ENCODE results near the gene CADPS2.

Gene CADPS2

DNA sequence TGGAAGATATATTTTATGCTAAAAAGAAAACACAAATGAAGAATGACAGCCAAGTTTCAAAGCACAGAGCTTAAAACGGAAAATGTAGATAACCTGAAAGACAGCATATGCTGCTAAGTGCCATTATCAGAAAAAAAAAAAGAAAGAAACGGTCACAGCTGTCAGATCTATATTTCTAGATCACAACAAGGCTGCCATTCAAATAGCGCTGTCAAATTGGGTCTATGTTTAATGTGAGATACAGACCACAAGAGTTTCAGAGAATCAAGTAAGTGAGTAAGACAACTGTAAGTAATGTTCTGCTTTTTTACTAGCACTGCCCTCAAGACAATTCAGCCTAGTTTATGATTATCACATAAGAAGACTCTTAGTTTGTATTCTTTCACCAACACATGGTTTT, 117.4 kb downstream of the CADPS2 start:
- no peak for DNase-seq (ENCODE audit: low read depth)

DNA sequence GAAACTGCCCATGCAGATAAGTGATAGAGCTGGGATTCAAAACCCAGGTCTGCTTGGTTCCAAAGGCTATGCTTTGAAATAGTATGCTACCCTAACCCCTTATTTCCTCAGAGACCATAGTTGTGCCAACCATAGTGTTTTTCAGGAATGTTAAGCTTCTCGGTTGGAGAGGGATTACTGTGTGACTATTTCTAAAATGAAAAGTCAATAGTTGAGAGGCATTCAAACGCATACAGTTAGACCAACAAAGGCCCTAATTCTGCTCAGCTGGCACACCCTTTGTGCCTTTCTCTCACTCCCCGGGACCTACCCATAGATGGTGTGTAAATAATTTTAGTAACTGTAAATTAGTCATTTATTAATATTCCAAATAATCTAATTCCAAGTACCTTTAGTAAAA, 118.9 kb downstream of the CADPS2 start:
- DNase-seq (ENCODE audit: low read depth), result no peak

DNA sequence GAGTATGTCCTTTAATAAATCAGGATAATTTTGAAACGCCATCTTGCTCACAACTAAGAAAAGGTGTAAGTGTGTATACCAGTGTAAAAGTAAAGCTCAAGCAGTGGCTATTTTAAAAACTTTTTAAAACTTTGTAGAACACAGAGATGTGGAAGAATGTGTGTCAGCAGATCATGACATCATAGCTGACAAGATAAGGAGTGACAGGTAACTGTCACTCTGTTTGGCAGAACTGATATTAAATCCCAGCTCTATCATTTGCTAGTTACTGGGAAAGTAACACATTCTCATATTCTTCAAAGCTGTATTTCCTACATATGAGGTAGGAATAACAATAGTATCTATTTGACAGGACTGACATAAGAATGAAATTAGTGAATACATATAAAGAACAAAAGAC, 119.7 kb downstream of the CADPS2 start:
- DNase-seq (ENCODE audit: low read depth), result no peak

DNA sequence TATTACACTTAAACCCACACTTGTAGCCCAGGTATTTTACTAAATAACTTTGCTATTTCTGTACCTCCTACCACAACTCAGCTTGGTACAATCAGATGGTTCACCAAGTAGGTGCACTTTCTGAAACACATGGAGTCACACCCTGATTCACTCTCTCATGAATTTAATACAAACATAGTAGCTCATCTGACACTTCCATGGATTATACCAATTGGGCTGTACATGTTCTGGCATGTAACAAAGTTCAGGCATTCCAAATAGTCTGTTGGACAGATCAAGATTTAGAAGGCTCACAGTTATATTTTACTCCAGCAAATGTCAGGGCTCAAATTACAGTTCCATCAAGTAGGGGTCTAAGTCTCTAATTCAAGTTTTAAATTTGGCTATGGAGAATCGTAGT, 121.4 kb downstream of the CADPS2 start:
- no peak for DNase-seq (ENCODE audit: low read depth)

DNA sequence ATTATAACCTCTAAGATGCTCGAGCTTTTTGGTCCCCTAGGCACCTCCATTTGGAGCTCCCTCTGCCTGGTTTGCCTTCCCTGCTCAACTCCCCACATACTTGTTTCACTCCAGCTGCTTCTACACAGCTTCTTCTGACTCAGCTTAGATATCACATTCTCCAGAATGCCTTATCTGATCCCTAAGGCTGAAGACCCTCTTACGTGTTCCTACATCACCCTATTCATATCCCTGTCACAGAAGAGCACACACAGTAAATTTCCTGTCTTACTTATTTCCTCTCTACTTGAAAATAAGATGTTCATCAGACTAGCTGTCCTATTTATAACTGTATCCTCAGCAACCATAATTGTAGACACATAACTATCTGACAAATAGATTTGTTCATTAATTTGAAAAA, 122.2 kb downstream of the CADPS2 start:
- no peak for DNase-seq (ENCODE audit: low read depth)

DNA sequence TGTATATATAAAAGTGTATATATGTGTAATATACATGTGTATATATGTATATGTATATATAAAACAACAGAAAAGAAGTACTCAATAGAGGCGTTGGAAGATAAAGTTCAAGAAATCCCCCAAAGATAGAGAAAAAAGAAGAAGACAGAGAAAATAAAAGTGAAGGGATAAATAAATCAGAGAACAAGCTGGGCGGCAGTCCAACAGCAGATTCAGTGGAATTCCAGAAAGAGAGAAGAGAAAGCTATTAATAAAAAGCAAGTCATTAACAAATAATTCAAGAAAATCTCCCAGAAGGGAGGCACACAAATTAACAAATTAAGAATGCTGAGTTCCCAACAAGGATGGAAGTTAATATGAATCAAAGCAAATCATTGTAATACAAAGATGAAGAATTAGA, 124.2 kb downstream of the CADPS2 start:
- DNase-seq (ENCODE audit: low read depth), result no peak

DNA sequence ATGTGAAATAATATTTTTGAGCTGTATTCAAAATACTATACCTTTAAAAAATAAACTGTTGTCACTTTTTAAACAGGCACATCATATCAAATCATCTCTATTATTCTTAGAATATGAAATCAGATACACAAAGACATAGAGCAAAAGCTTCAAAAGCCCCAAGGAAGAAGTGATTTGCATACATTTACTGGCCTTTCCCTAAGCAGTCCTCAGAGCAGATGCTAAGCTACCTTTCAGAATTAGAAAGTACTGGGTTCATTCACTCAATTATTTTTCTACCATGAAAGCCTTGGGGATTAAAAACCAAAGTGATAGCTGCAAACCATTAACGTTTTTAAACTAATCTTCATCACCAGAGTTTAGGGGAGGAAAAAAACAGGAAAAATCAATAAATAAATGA, 127.8 kb downstream of the CADPS2 start:
- DNase-seq (ENCODE audit: low read depth), result no peak

DNA sequence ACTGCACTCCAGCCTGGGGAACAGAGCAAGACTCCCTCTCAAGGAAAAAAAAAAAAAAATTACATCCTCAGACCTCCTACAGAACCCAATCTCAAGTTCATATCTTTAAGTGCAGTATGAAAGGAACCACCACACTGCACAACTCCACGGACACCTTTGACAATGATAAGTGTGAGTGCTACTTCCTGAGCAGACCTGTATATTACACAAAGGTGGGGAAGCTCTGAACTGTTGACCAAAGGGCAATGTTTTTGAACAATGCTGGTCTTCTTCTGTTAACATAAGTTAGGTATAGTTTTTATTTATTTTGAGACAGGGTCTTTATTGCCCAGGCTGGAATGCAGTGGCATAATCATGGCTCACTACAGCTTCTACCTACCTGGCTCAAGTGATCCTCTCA, 129.4 kb downstream of the CADPS2 start:
- DNase-seq (ENCODE audit: low read depth), result no peak

DNA sequence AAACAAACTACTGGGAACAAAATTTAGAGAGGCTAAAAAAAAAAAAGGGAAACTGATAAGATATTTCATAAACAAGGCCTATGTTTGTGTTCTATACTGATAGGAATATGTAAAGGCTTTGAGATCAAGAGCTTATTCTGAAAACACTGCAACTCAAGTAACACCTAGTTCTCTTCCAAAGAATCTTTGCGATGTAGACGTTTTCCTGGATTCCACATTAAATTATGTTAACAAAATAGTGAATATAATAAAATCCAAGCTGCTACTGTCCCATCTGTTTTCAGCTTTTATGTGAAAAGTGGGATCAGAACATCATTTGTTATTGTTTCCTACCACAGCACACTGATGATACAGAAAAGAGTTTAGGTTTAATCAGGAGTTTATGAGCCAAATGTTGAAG, 130.6 kb downstream of the CADPS2 start:
- DNase-seq (ENCODE audit: low read depth), result no peak

DNA sequence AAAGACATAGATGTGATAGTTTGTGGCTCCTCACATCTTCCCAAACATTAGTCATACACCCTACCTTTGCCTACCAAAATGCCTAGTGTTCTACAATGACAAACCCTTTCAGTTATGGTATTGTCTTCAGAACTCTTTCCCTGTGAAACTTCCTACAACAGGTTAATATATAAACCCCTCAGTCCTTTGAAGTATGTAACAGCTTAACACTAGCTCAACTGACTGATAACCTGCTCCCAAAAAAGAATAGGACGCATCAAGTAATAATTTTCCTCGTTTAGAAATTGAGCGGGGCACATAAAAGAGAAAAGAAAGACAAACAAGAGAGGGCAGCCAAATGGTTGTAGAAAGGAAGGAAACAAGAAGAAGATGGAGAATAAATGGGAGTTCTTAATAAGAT, 133.7 kb downstream of the CADPS2 start:
- no peak for DNase-seq (ENCODE audit: low read depth)

DNA sequence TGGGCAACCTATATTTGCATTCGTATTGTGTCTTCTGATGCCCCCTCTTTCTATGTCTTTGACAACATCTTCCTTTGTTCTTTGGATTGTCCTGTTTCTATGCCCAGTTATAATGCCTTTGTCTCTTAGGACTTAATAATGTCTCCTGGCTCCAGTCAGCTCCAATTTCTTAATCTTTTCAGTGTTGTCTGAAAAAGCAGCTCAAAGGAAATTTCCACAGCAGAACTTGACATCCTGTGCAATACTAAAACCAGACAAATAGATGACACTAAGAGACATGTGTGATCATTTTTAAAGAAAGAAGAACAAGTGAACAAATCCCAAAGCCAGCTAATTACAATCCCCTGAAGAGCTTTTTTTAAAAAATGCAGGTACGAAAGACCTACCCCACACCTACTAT, 135.9 kb downstream of the CADPS2 start:
- DNase-seq (ENCODE audit: low read depth), result no peak

DNA sequence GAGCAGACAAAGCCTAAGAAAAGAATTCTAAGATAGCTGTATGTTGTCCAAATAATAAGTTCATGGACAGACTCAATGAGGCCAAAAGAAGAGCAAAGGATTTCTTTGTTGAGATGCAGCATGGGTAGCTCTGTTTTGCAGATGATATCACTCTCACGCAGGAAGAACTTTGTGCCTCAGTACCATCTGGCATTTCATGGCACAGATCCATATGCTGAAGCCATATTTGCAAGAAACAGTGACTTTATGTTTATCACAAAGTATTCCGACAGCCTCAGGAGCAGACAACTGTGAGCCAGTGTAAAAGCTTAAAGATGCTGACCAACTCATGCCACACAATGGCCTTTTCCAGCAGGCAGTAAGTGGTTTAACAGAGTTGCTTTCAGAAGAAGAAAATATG, 138.1 kb downstream of the CADPS2 start:
- no peak for DNase-seq (ENCODE audit: low read depth)

DNA sequence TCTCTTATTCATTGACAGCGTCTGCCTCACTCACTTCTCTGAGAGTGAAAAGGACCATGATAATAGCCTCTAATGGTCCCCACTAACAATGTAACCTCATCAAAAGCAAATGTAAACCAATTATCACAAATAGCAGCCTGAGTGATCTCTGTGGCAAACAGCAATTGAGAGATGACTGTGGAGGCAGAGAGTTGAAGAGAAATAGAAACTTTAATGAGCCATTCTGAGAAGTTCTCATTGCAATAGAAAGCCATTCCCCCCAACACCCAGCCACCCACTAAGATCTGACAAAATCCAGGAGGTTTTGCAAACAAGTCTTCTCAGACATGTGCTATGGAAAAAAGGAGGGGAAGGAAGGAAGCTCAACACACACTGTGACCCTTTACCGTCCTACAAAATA, 139.3 kb downstream of the CADPS2 start:
- DNase-seq (ENCODE audit: low read depth), result no peak

DNA sequence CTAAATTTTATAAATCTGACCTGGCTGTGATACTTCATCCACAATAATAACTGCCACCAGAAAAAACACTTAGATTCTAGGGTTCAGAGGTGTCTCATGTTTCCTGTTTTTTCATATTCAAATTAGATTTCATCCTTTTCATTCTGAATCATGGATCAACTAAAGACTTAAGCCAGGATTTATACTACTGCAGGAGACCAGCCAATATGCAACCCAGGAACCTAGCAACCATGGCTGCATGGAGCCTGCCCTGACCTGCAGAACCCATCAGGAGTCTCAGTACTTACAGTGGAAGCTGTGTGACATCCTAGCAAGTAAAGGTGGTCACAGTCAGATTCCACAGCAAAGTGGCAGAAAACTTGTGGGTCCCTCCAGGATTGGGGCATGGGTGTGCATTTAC, 143.0 kb downstream of the CADPS2 start:
- DNase-seq (ENCODE audit: low read depth), result no peak

DNA sequence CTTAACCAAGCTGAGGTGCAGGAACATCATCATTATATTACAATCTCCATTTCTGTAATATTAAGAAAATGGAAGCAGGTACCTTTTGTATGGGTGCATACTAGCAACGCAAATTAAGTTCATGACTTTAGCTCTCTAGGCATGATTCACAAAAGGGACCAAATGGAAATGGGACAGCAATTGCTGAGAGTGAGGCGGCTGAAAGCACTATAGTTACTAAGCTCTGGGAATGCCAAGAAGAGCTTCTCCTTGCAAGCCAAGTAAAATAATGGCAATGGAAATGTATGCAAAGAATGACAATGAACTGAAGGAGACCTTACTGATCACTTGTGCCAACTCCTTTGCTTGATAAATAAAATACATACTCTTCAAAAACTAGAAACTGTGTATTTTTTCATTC, 147.3 kb downstream of the CADPS2 start:
- DNase-seq (ENCODE audit: low read depth), result no peak

DNA sequence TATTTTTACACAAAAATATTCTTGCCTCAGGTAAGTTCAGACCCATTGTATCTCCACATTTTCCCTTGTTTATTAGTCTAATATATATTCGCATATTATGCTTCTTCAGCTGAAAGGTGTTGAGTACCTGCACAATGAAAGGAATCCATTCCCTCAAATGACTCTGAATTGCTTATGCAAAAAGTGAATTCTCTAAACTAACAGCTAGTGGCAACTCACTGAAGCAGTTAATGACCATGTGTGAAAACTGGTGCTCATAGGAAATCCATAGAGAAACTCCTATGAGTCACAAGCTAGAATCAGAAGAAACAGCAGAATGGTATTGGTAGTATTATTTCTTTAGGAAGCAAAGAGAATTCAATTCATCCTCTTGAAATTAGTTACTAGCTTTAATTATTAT, 150.1 kb downstream of the CADPS2 start:
- DNase-seq (ENCODE audit: low read depth), result no peak

DNA sequence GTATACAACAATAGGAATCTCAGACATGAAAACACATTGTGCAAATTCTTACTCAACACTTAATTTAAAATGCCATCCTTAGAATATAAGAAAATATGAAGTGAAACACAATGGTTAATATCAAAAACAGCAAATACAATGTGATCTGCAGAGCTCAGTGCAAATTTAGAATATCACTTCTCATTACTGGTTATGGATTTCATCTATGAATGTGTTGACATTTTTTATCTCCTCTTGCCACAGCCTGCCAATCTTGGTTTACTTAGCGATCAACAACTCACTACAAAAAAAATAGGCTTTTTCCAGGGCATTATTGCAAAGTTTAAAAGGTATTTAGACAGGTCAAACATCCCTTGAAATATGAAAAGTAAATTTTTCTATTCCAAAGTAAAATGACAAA, 158.5 kb downstream of the CADPS2 start:
- DNase-seq (ENCODE audit: low read depth), result no peak

DNA sequence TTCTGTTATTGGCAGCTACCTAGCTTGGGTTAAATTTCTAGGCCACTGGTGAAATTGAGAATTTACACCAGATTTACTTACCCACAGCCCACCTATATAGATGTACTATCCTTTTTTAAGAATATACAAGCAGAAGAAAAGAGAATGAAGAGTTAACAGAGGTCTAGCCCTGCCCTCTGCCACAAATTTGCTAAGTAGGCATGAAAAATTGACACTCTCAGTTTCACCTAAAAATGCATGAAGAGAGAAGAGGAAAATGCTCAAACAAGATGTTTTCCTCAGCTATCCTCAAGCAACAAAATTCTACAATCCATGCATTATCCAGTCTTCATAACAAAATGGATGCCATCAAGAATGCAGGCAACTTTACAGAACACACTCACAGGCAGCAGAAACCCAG, 158.9 kb downstream of the CADPS2 start:
- DNase-seq (ENCODE audit: low read depth), result no peak

DNA sequence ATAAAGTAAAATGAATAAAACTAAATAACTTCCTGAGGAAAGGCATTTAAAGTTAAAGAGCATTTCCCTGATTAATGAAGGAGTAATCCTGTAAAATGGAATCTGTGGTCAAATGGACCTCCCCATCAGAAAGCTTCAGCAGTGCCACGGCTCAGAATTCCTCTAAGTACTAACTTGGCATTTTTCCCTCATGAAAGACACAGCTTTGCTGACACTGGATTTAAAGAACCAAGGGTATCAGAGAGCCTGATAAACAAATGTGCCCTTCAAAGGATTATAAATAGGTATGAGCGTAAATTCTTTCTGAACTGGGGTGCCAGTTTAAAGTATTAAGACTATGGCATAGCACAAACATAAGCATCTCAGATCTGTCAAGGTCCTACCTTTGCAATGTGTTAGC, 159.4 kb downstream of the CADPS2 start:
- no peak for DNase-seq (ENCODE audit: low read depth)

DNA sequence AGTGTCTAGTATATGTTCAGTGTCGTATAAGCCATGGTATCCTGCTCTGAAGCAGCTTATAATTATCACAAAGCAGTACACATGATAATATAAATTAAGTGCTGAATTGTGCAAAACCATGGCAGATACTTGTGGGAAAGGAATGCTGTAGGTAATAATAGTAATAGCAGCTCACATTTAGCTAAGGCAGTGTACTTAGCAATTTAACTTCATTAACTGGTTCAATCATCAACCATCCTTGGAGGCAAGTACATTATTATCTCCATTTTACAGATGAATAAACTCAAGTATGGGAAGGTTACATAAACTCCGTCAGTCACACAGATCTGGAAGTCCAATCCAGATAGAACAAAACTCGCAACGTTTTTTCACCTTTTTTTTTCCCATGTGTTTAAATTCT, 161.9 kb downstream of the CADPS2 start:
- no peak for DNase-seq (ENCODE audit: low read depth)

DNA sequence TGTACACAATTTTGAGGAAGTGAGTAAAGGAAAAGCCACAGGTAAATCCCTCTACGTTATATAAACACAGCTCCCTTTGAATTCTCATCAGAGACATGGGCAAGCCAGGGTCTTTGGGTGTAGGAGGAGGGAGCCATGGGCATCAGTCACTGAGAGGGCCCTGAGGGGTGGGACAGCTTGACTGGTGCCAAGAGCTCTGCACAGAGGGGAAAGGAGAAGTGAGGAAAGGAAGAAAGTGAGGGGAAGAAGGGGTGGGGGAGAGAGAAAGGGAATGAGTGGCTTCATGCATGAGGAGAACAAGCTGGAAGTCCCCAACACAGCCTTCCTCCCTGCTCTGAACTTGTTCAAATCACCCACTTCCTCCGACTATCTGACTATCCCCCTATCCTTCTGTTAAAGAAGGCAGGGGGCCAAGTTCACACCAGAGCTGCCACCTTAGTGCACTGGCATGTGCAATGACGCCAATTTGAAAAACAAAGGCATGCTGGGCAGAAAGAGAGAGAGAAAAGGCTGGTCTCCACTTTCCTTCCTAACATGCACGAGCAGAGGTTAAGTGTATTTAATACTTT, 167.2 kb downstream of the CADPS2 start:
- DNase-seq (ENCODE audit: low read depth), result no peak

DNA sequence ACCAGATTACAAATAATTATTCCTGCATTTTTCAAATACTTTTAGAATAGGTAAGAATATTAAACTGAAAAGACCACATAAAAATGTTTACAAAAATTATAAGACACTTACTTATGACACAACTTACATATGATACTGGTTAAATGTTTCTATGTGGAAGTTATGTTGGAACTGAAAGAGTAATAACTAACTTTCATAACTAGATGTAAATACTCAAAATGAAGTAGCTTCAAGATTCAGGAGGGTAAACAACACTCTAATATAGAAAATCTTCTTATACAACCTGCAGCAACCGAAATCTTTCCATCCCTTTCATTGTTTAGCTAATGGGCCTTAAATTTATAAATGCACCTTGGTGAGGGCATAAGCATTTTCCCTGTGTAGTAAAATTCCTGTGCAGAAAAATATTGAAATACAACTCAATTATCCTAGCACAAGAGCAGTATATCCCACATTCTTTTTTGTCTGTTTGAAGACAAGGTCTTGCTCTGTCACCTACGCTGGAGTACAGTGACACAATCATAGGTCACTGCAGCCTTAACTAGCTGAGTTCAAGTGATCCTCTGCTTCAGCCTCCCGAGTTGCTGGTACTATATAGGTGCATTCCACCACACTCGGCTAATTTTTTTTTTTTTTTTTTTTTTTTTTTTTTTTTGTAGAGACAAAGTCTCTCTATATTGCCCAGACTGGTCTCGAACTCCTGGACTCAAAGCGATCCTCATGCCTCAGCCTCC, 168.7 kb downstream of the CADPS2 start:
- no peak for DNase-seq (ENCODE audit: low read depth)

DNA sequence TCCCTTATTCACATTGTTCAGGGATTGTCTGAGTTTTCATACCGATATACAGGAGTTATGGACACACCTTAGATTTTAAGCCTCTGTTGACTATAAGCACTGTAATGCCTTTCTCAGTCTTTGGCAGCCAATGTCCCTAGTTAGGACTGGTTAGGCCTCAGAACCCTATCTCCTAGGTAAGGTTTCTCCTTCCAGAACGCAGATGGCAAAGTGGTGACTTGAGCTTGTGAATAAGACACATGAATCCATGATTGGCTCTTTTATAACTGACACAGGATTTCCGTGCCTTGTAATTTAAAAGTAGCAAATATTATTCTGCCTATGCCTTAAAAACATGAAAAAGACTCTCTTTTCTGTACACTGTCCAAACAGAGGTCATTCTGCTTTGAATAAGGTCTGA, 171.1 kb downstream of the CADPS2 start:
- DNase-seq (ENCODE audit: low read depth), result no peak

DNA sequence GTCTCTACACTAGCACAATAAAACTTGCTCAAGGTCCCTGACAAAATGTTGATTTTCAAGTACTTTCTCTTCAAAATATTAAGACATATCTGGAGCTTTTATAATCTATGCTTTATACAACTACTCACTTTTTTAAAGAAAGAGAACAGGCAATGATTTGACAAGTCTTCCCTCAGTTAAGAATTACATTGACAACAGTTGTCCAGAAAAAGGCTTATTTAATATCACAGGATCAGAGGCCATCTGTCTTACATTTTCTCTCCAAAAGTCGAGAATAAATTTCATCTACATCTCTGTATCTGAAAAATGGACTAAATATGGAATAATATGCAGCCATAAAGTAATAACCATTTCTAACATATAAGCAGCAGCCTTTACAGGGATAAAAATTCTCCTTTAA, 175.3 kb downstream of the CADPS2 start:
- no peak for DNase-seq (ENCODE audit: low read depth)
